ENCODE data around the gene GTPBP6.
"Not testable (repeated sequence)": the region's sequence is repeated elsewhere in the genome, so short reads cannot be mapped to it uniquely, and the experiment has no call there.

GTPBP6 gene

GRCh38 chrX:290476-291166 lies 28.0 kb downstream of the GTPBP6 start:
- no peak for DNase-seq

- DNase-seq: no peak
Measured at GRCh38 chrX:288561-288991, 30.0 kb downstream of the GTPBP6 start.

GRCh38 chrX:287670-288069 lies 30.9 kb downstream of the GTPBP6 start:
- DNase-seq: no peak

GRCh38 chrX:285076-285677 lies 33.4 kb downstream of the GTPBP6 start:
- DNase-seq: no peak

- peak; percentile 92 to 95 for DNase-seq
Measured at GRCh38 chrX:283115-283845, 35.3 kb downstream of the GTPBP6 start.

GRCh38 chrX:282000-282681 lies 36.5 kb downstream of the GTPBP6 start:
- DNase-seq: not testable (repeated sequence)

- peak in 1 of 2 experiments; percentile 27 for DNase-seq
Measured at GRCh38 chrX:281166-281999, 37.2 kb downstream of the GTPBP6 start, which contains the start of gene PLCXD1. PLCXD1 (plus strand) TSS chrX:281381; CDS start chrX:284188, 2,807 bp downstream.

- not testable (repeated sequence) for DNase-seq
Measured at GRCh38 chrX:280722-281121, 37.9 kb downstream of the GTPBP6 start.

- DNase-seq: not testable (repeated sequence)
Measured at GRCh38 chrX:279757-280604, 38.6 kb downstream of the GTPBP6 start.

GRCh38 chrX:276581-277201 lies 41.9 kb downstream of the GTPBP6 start:
- peak; percentile 25 to 43 for DNase-seq

GRCh38 chrX:275967-276580 lies 42.5 kb downstream of the GTPBP6 start:
- DNase-seq: peak; percentile 48 to 61

GRCh38 chrX:275476-275966 lies 43.1 kb downstream of the GTPBP6 start:
- DNase-seq: no peak

GRCh38 chrX:274904-275475 lies 43.6 kb downstream of the GTPBP6 start:
- DNase-seq: no peak

- no peak for DNase-seq
Measured at GRCh38 chrX:270848-271367, 47.7 kb downstream of the GTPBP6 start.

- no peak for DNase-seq
Measured at GRCh38 chrX:267771-268261, 50.8 kb downstream of the GTPBP6 start.

- DNase-seq: no peak
Measured at GRCh38 chrX:265502-265901, 53.1 kb downstream of the GTPBP6 start.

GRCh38 chrX:264634-265455 lies 53.8 kb downstream of the GTPBP6 start:
- no peak for DNase-seq

GRCh38 chrX:264006-264405 lies 54.6 kb downstream of the GTPBP6 start:
- not testable (repeated sequence) for DNase-seq

All from activated CD4-positive, alpha-beta T cell treated with anti-CD3 and anti-CD28 coated beads, Interleukin-2, amount 50 U/mL, for 48 hours (primary cell).